Measurements from ENCODE around the gene RPS26.

DNA sequence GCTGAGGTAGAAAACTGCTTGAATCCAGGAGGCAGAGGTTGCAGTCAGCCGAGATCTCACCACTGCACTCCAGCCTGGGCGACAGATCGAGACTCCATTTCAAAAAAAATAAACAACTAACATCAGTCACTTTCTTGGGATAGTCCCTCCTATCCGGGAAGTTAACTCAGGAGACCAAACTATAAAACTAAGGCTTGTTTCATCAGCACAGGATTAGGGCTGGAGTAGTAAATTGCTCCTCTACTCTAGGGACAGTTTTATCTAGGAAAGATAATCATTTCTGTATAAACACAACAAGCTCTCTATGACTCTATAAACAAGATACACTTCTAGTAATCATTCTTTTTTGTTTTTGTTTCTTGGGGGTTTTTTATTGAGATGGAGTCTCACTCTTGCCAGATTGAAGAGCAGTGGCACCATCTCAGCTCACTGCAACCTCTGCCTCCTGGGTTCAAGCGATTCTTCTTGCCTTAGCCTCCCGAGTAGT is 11.7 kb downstream of the RPS26 start:
- TF ChIP-seq, protein P1, sequence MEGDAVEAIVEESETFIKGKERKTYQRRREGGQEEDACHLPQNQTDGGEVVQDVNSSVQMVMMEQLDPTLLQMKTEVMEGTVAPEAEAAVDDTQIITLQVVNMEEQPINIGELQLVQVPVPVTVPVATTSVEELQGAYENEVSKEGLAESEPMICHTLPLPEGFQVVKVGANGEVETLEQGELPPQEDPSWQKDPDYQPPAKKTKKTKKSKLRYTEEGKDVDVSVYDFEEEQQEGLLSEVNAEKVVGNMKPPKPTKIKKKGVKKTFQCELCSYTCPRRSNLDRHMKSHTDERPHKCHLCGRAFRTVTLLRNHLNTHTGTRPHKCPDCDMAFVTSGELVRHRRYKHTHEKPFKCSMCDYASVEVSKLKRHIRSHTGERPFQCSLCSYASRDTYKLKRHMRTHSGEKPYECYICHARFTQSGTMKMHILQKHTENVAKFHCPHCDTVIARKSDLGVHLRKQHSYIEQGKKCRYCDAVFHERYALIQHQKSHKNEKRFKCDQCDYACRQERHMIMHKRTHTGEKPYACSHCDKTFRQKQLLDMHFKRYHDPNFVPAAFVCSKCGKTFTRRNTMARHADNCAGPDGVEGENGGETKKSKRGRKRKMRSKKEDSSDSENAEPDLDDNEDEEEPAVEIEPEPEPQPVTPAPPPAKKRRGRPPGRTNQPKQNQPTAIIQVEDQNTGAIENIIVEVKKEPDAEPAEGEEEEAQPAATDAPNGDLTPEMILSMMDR (IDR thresholded peaks at IDR 0.05), result no peak
- no peak for TF ChIP-seq POLR2A (IDR thresholded peaks at IDR 0.05)

Data from esophagus squamous epithelium (tissue), 4 donors.